CD4-positive, alpha-beta T cell (primary cell): ENCODE results near the gene TSC22D3. TPM values are rescaled to one million over a fixed set of nuclear protein-coding genes. Genes with fewer than 3 reads are reported as not detected.

Experiments
- ATAC-seq: fragments of 200-7000 bp; cut with Tn5 transposase; one replicate; pipeline ENCODE4 v1.10.0; 2022; ENCODE audit warnings: mild to moderate bottlenecking; ENCODE audit not compliant: poor library complexity
- CTCF ChIA-PET: fragments of 350-600 bp; sonication (Branson Sonifier 250); formaldehyde crosslinking; loops from one replicate; lab custom pipeline; 2021; ENCODE audit warnings: antibody characterized with exemption, inconsistent platforms; lab: Charles Lee
- POLR2A ChIA-PET: fragments of 350-600 bp; sonication (Branson Sonifier 250); formaldehyde crosslinking; loops from one replicate; lab custom pipeline; 2021; ENCODE audit warnings: antibody characterized with exemption, inconsistent platforms; lab: Charles Lee
- DNase-seq, 14 experiments: peaks; one replicate each; pipeline ENCODE4 v3.0.0-alpha.2; 2013 to 2020; ENCODE audit warnings: mixed read lengths in 2 of 14
- H3K27ac ChIP-seq, 2 donors: one replicate each; pipeline versions ENCODE4 v1.5.1 to v1.7.0; 2013; ENCODE audit warnings: low read length in 2 of 2, low read depth in 1 of 2, mild to moderate bottlenecking in 1 of 2
- H3K27me3 ChIP-seq, 2 experiments: 1 replicate in 1 of 2; 2 replicates in 1 of 2; pipeline versions ENCODE4 v1.6.1 to v1.7.0; 2013; ENCODE audit warnings: low read length in 2 of 2, control low read depth in 1 of 2, mild to moderate bottlenecking in 1 of 2, moderate library complexity in 1 of 2; ENCODE audit not compliant: insufficient read depth in 2 of 2, control insufficient read depth in 1 of 2
- H3K36me3 ChIP-seq: one replicate; pipeline ENCODE4 v1.6.1; 2013; ENCODE audit warnings: low read length, control low read depth; ENCODE audit not compliant: insufficient read depth
- H3K4me1 ChIP-seq: one replicate; pipeline ENCODE4 v1.6.1; 2013; ENCODE audit warnings: low read length, control low read depth; ENCODE audit not compliant: insufficient read depth
- H3K4me3 ChIP-seq: one replicate; pipeline ENCODE4 v1.5.1; 2013; ENCODE audit warnings: mild to moderate bottlenecking, low read length, moderate library complexity
- H3K9me3 ChIP-seq, 2 experiments: 1 replicate in 1 of 2; 2 replicates in 1 of 2; pipeline versions ENCODE4 v1.6.1 to v1.7.0; 2013; ENCODE audit warnings: low read length in 2 of 2, mild to moderate bottlenecking in 2 of 2, control low read depth in 1 of 2, moderate library complexity in 1 of 2; ENCODE audit not compliant: control insufficient read depth in 1 of 2, insufficient read depth in 1 of 2
- H3K27ac Mint-ChIP-seq: one replicate; pipeline ENCODE4 v1.8.0; 2020; ENCODE audit warnings: mixed read lengths
- H3K27me3 Mint-ChIP-seq: one replicate; pipeline ENCODE4 v1.8.0; 2021; ENCODE audit warnings: mixed read lengths
- H3K36me3 Mint-ChIP-seq: one replicate; pipeline ENCODE4 v1.8.0; 2021; ENCODE audit warnings: low read depth, mixed read lengths
- H3K4me1 Mint-ChIP-seq: one replicate; pipeline ENCODE4 v1.8.0; 2021; ENCODE audit warnings: low read depth, mixed read lengths
- H3K4me3 Mint-ChIP-seq: one replicate; pipeline ENCODE4 v1.8.0; 2020; ENCODE audit warnings: mild to moderate bottlenecking, mixed read lengths
- H3K9me3 Mint-ChIP-seq: one replicate; pipeline ENCODE4 v1.8.0; 2020; ENCODE audit warnings: mixed read lengths
- intact Hi-C, 2 experiments: fragments of 100-400 bp; cut with DNase I in 1 of 2; cut with micrococcal nuclease in 1 of 2; formaldehyde crosslinking; loops; one replicate each; pipeline versions ENCODE4 v1.15.1 to v1.9.0; 2023 to 2025; cut with DNase I, micrococcal nuclease
- total RNA-seq, 174 experiments: library from RNA in 2 of 174; stranded (reverse) in 2 of 174; gene quantifications; one replicate each; pipeline ENCODE4 v1.2.3 and lab custom pipeline; 2021 to 2026
- TF ChIP-seq, protein P1 (sequence below): fragments of 200-600 bp; IDR thresholded peaks from one replicate; pipeline ENCODE4 v1.8.0; 2022; ENCODE audit warnings: antibody characterized with exemption, mild to moderate bottlenecking

The TSC22D3 gene
- total RNA-seq, 2 experiments from 2014 or later: 3,132 to 3,144 TPM

- peaks cover 76% of the 10 kb centered on the region for H3K4me1 ChIP-seq
- Mint-ChIP-seq H3K27me3 (no peaks in the 10 kb centered on the region), H3K9me3 (no peaks in the 10 kb centered on the region), H3K36me3 (peaks cover 5% of the 10 kb centered on the region), H3K4me1 (peaks cover 79% of the 10 kb centered on the region), H3K27ac (peak overlapping the region; percentile 99), H3K4me3 (peak overlapping the region; percentile 87)
- DNase-seq (peak in 12 of 14 experiments; percentile 26 to 82 (median 42)), ATAC-seq (no peak)
- ChIA-PET CTCF (interaction anchor here (8.0 kb wide), 1 partner anchor 38 kb away, joined by 261 read pairs; no protein-coding TSS in a partner anchor), POLR2A (interaction anchor here (0.9 to 18.0 kb wide), 7 partner anchors 8 to 99 kb away, joined by 3 to 754 read pairs (median 10); partner anchors contain the start of genes NCBP2L, PRPS1 and TSC22D3)
- peak overlapping the region; percentile 97 to 98 for H3K27ac ChIP-seq
- H3K36me3 ChIP-seq: no peaks in the 10 kb centered on the region
- intact Hi-C loops: no loop called here
- TF ChIP-seq, protein P1, sequence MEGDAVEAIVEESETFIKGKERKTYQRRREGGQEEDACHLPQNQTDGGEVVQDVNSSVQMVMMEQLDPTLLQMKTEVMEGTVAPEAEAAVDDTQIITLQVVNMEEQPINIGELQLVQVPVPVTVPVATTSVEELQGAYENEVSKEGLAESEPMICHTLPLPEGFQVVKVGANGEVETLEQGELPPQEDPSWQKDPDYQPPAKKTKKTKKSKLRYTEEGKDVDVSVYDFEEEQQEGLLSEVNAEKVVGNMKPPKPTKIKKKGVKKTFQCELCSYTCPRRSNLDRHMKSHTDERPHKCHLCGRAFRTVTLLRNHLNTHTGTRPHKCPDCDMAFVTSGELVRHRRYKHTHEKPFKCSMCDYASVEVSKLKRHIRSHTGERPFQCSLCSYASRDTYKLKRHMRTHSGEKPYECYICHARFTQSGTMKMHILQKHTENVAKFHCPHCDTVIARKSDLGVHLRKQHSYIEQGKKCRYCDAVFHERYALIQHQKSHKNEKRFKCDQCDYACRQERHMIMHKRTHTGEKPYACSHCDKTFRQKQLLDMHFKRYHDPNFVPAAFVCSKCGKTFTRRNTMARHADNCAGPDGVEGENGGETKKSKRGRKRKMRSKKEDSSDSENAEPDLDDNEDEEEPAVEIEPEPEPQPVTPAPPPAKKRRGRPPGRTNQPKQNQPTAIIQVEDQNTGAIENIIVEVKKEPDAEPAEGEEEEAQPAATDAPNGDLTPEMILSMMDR: no peak
- H3K4me3 ChIP-seq: peak overlapping the region; percentile 79
- H3K9me3 ChIP-seq: no peaks in the 10 kb centered on the region
- H3K27me3 ChIP-seq: no peaks in the 10 kb centered on the region
These were observed 98.8 kb downstream of the TSC22D3 start for GRCh38 chrX:107676559-107677378.

GRCh38 chrX:107675823-107676555 is 99.6 kb downstream of the TSC22D3 start:
- TF ChIP-seq, protein P1: no peak
- no peaks in the 10 kb centered on the region for H3K27me3 ChIP-seq
- Mint-ChIP-seq H3K4me3 (peak overlapping the region; percentile 87), H3K4me1 (peaks cover 77% of the 10 kb centered on the region), H3K27me3 (no peaks in the 10 kb centered on the region), H3K9me3 (no peaks in the 10 kb centered on the region), H3K27ac (peak overlapping the region; percentile 99), H3K36me3 (peaks cover 5% of the 10 kb centered on the region)
- H3K9me3 ChIP-seq: no peaks in the 10 kb centered on the region
- intact Hi-C loops: loop anchor here in 1 of 2 experiments (2.0 kb wide), 1 partner anchor 67 kb away; no protein-coding TSS in a partner anchor
- DNase-seq: peak in 7 of 14 experiments; percentile 5 to 51 (median 24)
- no peak for ATAC-seq
- H3K4me3 ChIP-seq: peak overlapping the region; percentile 79
- H3K4me1 ChIP-seq: peaks cover 76% of the 10 kb centered on the region
- H3K36me3 ChIP-seq: no peaks in the 10 kb centered on the region
- H3K27ac ChIP-seq: peak overlapping the region; percentile 97 to 98
- ChIA-PET POLR2A (interaction anchor here (0.9 to 18.0 kb wide), 7 partner anchors 8 to 100 kb away, joined by 3 to 754 read pairs (median 11); partner anchors contain the start of genes NCBP2L, PRPS1 and TSC22D3), CTCF (interaction anchor here (8.0 kb wide), 1 partner anchor 39 kb away, joined by 261 read pairs; no protein-coding TSS in a partner anchor)

DNA sequence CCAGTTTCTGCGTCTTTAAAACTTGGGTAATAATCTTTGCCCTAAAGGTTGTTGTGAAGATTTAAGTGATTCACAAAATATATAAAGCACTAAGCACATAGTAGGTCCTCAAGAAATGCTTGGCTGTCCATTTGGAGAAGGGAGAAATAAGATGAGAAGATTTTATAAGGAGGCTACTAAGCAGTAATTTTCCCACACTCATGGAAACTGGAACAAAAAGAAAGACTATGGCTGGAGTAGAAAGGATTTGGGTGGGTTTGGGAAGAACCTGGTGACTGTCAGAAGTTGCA is 100.3 kb downstream of the TSC22D3 start:
- H3K36me3 Mint-ChIP-seq: peaks cover 5% of the 10 kb centered on the region
- H3K27ac ChIP-seq: peak overlapping the region; percentile 97 to 98
- intact Hi-C loops: loop anchor here in 1 of 2 experiments (2.0 kb wide), 1 partner anchor 67 kb away; no protein-coding TSS in a partner anchor
- peak overlapping the region; percentile 79 for H3K4me3 ChIP-seq
- no peaks in the 10 kb centered on the region for H3K27me3 Mint-ChIP-seq
- no peaks in the 10 kb centered on the region for H3K9me3 ChIP-seq
- no peaks in the 10 kb centered on the region for H3K9me3 Mint-ChIP-seq
- H3K4me1 Mint-ChIP-seq: peaks cover 70% of the 10 kb centered on the region
- no peaks in the 10 kb centered on the region for H3K36me3 ChIP-seq
- TF ChIP-seq, protein P1: no peak
- H3K4me3 Mint-ChIP-seq: peak overlapping the region; percentile 87
- ChIA-PET POLR2A (interaction anchor here (1.2 to 18.0 kb wide), 5 partner anchors 16 to 100 kb away, joined by 3 to 754 read pairs (median 33); partner anchors contain the start of genes PRPS1 and TSC22D3), CTCF (interaction anchor here (8.0 kb wide), 1 partner anchor 40 kb away, joined by 261 read pairs; no protein-coding TSS in a partner anchor)
- H3K4me1 ChIP-seq: peaks cover 75% of the 10 kb centered on the region
- H3K27ac Mint-ChIP-seq: peak overlapping the region; percentile 99
- DNase-seq: no peak
- no peaks in the 10 kb centered on the region for H3K27me3 ChIP-seq
- ATAC-seq: no peak
